ENCODE results near the gene OR52N5. TPM values are rescaled to one million over a fixed set of nuclear protein-coding genes. Genes with fewer than 3 reads are reported as not detected.

Gene OR52N5
- total RNA-seq, 4 donors from 2014 or later: not detected

DNA sequence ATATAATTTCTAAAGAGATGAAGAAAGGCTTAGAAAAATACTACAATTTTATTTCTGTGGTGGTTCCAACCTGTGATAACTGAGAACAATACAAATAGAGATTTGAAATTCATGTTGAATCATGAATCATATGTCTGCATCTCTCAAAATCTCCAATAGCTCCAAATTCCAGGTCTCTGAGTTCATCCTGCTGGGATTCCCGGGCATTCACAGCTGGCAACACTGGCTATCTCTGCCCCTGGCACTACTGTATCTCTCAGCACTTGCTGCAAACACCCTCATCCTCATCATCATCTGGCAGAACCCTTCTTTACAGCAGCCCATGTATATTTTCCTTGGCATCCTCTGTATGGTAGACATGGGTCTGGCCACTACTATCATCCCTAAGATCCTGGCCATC, 46.8 kb downstream of the OR52N5 start, which contains the start of gene OR56B1:
TSS of gene OR56B1 (plus strand) at position 53 of the 400 bp plus-strand sequence. CDS start at position 122, 69 bp downstream.
- H3K36me3 ChIP-seq: no peaks in the 10 kb centered on the region
- TF ChIP-seq, protein P1, sequence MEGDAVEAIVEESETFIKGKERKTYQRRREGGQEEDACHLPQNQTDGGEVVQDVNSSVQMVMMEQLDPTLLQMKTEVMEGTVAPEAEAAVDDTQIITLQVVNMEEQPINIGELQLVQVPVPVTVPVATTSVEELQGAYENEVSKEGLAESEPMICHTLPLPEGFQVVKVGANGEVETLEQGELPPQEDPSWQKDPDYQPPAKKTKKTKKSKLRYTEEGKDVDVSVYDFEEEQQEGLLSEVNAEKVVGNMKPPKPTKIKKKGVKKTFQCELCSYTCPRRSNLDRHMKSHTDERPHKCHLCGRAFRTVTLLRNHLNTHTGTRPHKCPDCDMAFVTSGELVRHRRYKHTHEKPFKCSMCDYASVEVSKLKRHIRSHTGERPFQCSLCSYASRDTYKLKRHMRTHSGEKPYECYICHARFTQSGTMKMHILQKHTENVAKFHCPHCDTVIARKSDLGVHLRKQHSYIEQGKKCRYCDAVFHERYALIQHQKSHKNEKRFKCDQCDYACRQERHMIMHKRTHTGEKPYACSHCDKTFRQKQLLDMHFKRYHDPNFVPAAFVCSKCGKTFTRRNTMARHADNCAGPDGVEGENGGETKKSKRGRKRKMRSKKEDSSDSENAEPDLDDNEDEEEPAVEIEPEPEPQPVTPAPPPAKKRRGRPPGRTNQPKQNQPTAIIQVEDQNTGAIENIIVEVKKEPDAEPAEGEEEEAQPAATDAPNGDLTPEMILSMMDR (IDR thresholded peaks at IDR 0.05 in 4 of 5, conservative IDR thresholded peaks at IDR 0.05 in 1 of 5): no peak
- no peaks in the 10 kb centered on the region for H3K9me3 ChIP-seq
- H3K4me1 ChIP-seq: no peaks in the 10 kb centered on the region
- in situ Hi-C loops (cut with MboI; ENCODE audit: low sequenced_read_pairs in 4 of 4): no loop called here
- no peak for ATAC-seq
- no peak within 1 kb of the TSS for H3K27ac ChIP-seq
- H3K27me3 ChIP-seq: no peaks in the 10 kb centered on the region
- no peak for DNase-seq
- H3K4me3 ChIP-seq: no peak within 1 kb of the TSS
- intact Hi-C loops (cut with DNase I; ENCODE audit: low total_unique reads): no loop called here

DNA sequence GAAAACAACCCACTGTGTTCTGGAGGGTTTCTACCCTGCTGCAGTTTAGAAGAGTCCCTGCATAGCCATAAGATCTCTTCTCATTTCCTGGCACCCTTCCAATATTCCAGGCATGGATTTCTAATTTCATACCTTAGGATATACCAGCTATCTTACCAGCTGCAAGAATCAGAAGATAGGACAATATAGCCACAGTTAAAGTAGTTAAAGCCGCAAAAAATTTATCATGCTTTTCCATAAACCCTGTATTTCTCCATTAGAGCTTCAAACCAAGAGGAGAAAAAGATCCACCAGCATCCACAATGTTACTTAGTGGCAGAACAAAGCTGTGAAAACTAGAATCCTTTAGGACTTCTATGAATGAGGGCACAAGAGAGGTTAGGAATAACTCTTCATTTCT, 55.5 kb downstream of the OR52N5 start:
- in situ Hi-C loops (cut with MboI; ENCODE audit: low sequenced_read_pairs in 4 of 4) (no loop called here), intact Hi-C loops (cut with DNase I; ENCODE audit: low total_unique reads) (no loop called here)
- H3K27ac ChIP-seq: no peak overlapping the region
- DNase-seq (no peak), ATAC-seq (no peak)
- TF ChIP-seq POLR2A (IDR thresholded peaks at IDR 0.05): no peak
- TF ChIP-seq, protein P1 (IDR thresholded peaks at IDR 0.05 in 4 of 5, conservative IDR thresholded peaks at IDR 0.05 in 1 of 5): no peak
- H3K36me3 ChIP-seq: no peaks in the 10 kb centered on the region
- H3K9me3 ChIP-seq: no peaks in the 10 kb centered on the region
- no peaks in the 10 kb centered on the region for H3K4me1 ChIP-seq
- no peak overlapping the region for H3K4me3 ChIP-seq
- no peaks in the 10 kb centered on the region for H3K27me3 ChIP-seq

DNA sequence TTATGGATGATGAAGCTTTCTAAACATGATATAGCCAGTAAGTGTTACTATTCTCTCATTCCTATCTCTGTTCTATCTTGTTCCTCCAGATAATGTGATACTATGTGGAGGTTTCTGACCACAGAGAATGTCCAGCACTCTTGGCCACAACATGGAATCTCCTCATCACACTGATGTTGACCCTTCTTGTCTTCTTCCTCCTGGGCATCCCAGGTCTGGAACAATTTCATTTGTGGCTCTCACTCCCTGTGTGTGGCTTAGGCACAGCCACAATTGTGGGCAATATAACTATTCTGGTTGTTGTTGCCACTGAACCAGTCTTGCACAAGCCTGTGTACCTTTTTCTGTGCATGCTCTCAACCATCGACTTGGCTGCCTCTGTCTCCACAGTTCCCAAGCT, 56.8 kb downstream of the OR52N5 start:
- no peak for TF ChIP-seq POLR2A (IDR thresholded peaks at IDR 0.05)
- TF ChIP-seq, protein P1 (IDR thresholded peaks at IDR 0.05 in 4 of 5, conservative IDR thresholded peaks at IDR 0.05 in 1 of 5): no peak
- ATAC-seq: no peak
- Histone ChIP-seq H3K36me3 (no peaks in the 10 kb centered on the region), H3K9me3 (no peaks in the 10 kb centered on the region), H3K27me3 (no peaks in the 10 kb centered on the region), H3K4me1 (no peaks in the 10 kb centered on the region), H3K4me3 (no peak overlapping the region), H3K27ac (no peak overlapping the region)
- in situ Hi-C loops (cut with MboI; ENCODE audit: low sequenced_read_pairs in 4 of 4): no loop called here
- DNase-seq: no peak
- intact Hi-C loops (cut with DNase I; ENCODE audit: low total_unique reads): no loop called here

Other genes starting within 250 kb of the OR52N5 start
- gene OR52H1, start 234.8 kb downstream of the OR52N5 start, total RNA-seq: not detected
- not detected for gene OR52B6, start 202.5 kb downstream of the OR52N5 start, total RNA-seq
- gene TRIM6, start 186.7 kb downstream of the OR52N5 start, total RNA-seq: under 1 TPM; 0.15 to 0.35 (median 0.28) TPM
- 1 to 10 TPM in 3 of 4 donors, under 1 TPM in 1; 0.32 to 1.6 (median 1.2) TPM for gene TRIM34, start 158.4 kb downstream of the OR52N5 start, total RNA-seq
- 1 to 10 TPM; 2.3 to 3.9 (median 2.6) TPM for gene TRIM5, start 98.3 kb downstream of the OR52N5 start, total RNA-seq
- 10 to 100 TPM in 2 of 4 donors, 1 to 10 TPM in 2; 5.3 to 15.8 (median 8.8) TPM for gene TRIM22, start 93.6 kb downstream of the OR52N5 start, total RNA-seq
- gene OR56B1, start 46.9 kb downstream of the OR52N5 start, total RNA-seq: not detected
- not detected for gene OR52N4, start 29.1 kb downstream of the OR52N5 start, total RNA-seq
- gene OR52N1, start 7.9 kb upstream of the OR52N5 start, total RNA-seq: not detected
- not detected for gene OR52N2, start 25.6 kb upstream of the OR52N5 start, total RNA-seq
- not detected for gene OR52E6, start 58.5 kb upstream of the OR52N5 start, total RNA-seq
- gene OR52E8, start 74.3 kb upstream of the OR52N5 start, total RNA-seq: not detected
- not detected for gene OR52E4, start 97.3 kb upstream of the OR52N5 start, total RNA-seq
- not detected for gene OR52E5, start 109.9 kb upstream of the OR52N5 start, total RNA-seq
- gene OR56A3, start 158.9 kb upstream of the OR52N5 start, total RNA-seq: not detected
- not detected for gene OR56A5, start 185.1 kb upstream of the OR52N5 start, total RNA-seq
- not detected for gene OR52L1, start 203.6 kb upstream of the OR52N5 start, total RNA-seq
- gene OR56A4, start 223.6 kb upstream of the OR52N5 start, total RNA-seq: not detected
- not detected for gene OR56A1, start 247.4 kb upstream of the OR52N5 start, total RNA-seq